ENCODE data around the gene ADAD2. TPM values are rescaled to one million over a fixed set of nuclear protein-coding genes. Genes with fewer than 3 reads are reported as not detected.
A peak's percentile ranks its signal among the peaks of the same experiment; 100 is the strongest.

The ADAD2 gene
- polyA plus RNA-seq, 1 experiment = not detected

GRCh38 chr16:84182104-84182503 is 8.9 kb upstream of the ADAD2 start:
- ChIA-PET POLR2A (no interaction called here), CTCF (no interaction called here)
- TF ChIP-seq CTCF (IDR thresholded peaks at IDR 0.05; ENCODE audit: insufficient read depth, low read depth, low read length) = no peak
- no peaks in the 10 kb centered on the region for H3K27me3 ChIP-seq (ENCODE audit: control insufficient read depth, insufficient read depth, low read length)
- peaks cover 39% of the 10 kb centered on the region for H3K36me3 ChIP-seq (ENCODE audit: control insufficient read depth, insufficient read depth, low read length)
- H3K4me3 ChIP-seq (ENCODE audit: low read depth, low read length) = no peak overlapping the region
- DNase-seq (ENCODE audit: low read depth) = no peak

- Histone ChIP-seq H3K4me3 (ENCODE audit: low read depth, low read length) (no peak overlapping the region), H3K27me3 (ENCODE audit: control insufficient read depth, insufficient read depth, low read length) (no peaks in the 10 kb centered on the region), H3K36me3 (ENCODE audit: control insufficient read depth, insufficient read depth, low read length) (peaks cover 39% of the 10 kb centered on the region)
- DNase-seq (ENCODE audit: low read depth) = no peak
- POLR2A ChIA-PET = no interaction called here
- no peak for TF ChIP-seq CTCF (IDR thresholded peaks at IDR 0.05; ENCODE audit: insufficient read depth, low read depth, low read length)
- CTCF ChIA-PET = interaction anchor here (1.4 to 1.5 kb wide), 2 partner anchors 13 to 98 kb away, joined by 3 to 4 read pairs; no protein-coding TSS in a partner anchor
These were observed 8.0 kb upstream of the ADAD2 start for GRCh38 chr16:84182680-84183571.

GRCh38 chr16:84183572-84183875 is 7.4 kb upstream of the ADAD2 start:
- no peak for TF ChIP-seq CTCF (IDR thresholded peaks at IDR 0.05; ENCODE audit: insufficient read depth, low read depth, low read length)
- CTCF ChIA-PET = interaction anchor here (1.4 to 1.5 kb wide), 2 partner anchors 13 to 99 kb away, joined by 3 to 4 read pairs; no protein-coding TSS in a partner anchor
- DNase-seq (ENCODE audit: low read depth) = no peak
- POLR2A ChIA-PET = no interaction called here
- Histone ChIP-seq H3K27me3 (ENCODE audit: control insufficient read depth, insufficient read depth, low read length) (no peaks in the 10 kb centered on the region), H3K4me3 (ENCODE audit: low read depth, low read length) (no peak overlapping the region), H3K36me3 (ENCODE audit: control insufficient read depth, insufficient read depth, low read length) (peaks cover 39% of the 10 kb centered on the region)

- 0 out of 2 replicates have a peak, but pooled peaks have one; percentile 7 for TF ChIP-seq CTCF (IDR thresholded peaks at IDR 0.05; ENCODE audit: insufficient read depth, low read depth, low read length)
- ChIA-PET POLR2A (no interaction called here), CTCF (interaction anchor here (1.4 to 1.5 kb wide), 2 partner anchors 14 to 99 kb away, joined by 3 to 4 read pairs; no protein-coding TSS in a partner anchor)
- H3K27me3 ChIP-seq (ENCODE audit: control insufficient read depth, insufficient read depth, low read length) = no peaks in the 10 kb centered on the region
- peaks cover 37% of the 10 kb centered on the region for H3K36me3 ChIP-seq (ENCODE audit: control insufficient read depth, insufficient read depth, low read length)
- no peak for DNase-seq (ENCODE audit: low read depth)
- H3K4me3 ChIP-seq (ENCODE audit: low read depth, low read length) = no peak overlapping the region
These were observed 6.9 kb upstream of the ADAD2 start for GRCh38 chr16:84183911-84184591.

- POLR2A ChIA-PET = no interaction called here
- no peak for TF ChIP-seq CTCF (IDR thresholded peaks at IDR 0.05; ENCODE audit: insufficient read depth, low read depth, low read length)
- Histone ChIP-seq H3K27me3 (ENCODE audit: control insufficient read depth, insufficient read depth, low read length) (no peaks in the 10 kb centered on the region), H3K36me3 (ENCODE audit: control insufficient read depth, insufficient read depth, low read length) (peaks cover 34% of the 10 kb centered on the region), H3K4me3 (ENCODE audit: low read depth, low read length) (no peak overlapping the region)
- DNase-seq (ENCODE audit: low read depth) = no peak
- CTCF ChIA-PET = interaction anchor here (1.1 to 1.5 kb wide), 2 partner anchors 15 to 28 kb away, joined by 3 to 4 read pairs; no protein-coding TSS in a partner anchor
These were observed 6.2 kb upstream of the ADAD2 start for GRCh38 chr16:84184775-84185174.
